ENCODE data around the gene MAP3K12.
"Not testable (repeated sequence)": the region's sequence is repeated elsewhere in the genome, so short reads cannot be mapped to it uniquely, and the experiment has no call there.

The MAP3K12 gene

GRCh38 chr12:53499266-53500141 is at the start of gene MAP3K12:
Gene MAP3K12 (minus strand): TSS chr12:53499458. CDS start chr12:53487391, 12,067 bp downstream.
- peak; percentile 68 for DNase-seq

GRCh38 chr12:53548354-53548753 is 49.1 kb upstream of the MAP3K12 start:
- DNase-seq = not testable (repeated sequence)

- DNase-seq = peak; percentile 75
These were observed 44.3 kb upstream of the MAP3K12 start for GRCh38 chr12:53543539-53543938.

GRCh38 chr12:53539526-53539925 is 40.3 kb upstream of the MAP3K12 start:
- DNase-seq = no peak

- DNase-seq = no peak
These were observed 39.0 kb upstream of the MAP3K12 start for GRCh38 chr12:53538209-53538689.

GRCh38 chr12:53536962-53537361 is 37.7 kb upstream of the MAP3K12 start:
- DNase-seq = no peak

- no peak for DNase-seq
These were observed 34.2 kb upstream of the MAP3K12 start for GRCh38 chr12:53533471-53533870.

- no peak for DNase-seq
These were observed 33.5 kb upstream of the MAP3K12 start for GRCh38 chr12:53532524-53533445.

- DNase-seq = no peak
These were observed 32.8 kb upstream of the MAP3K12 start for GRCh38 chr12:53532021-53532420.

- DNase-seq = peak; percentile 77
These were observed 31.7 kb upstream of the MAP3K12 start for GRCh38 chr12:53530920-53531319.

- DNase-seq = no peak
These were observed 30.8 kb upstream of the MAP3K12 start for GRCh38 chr12:53530061-53530460.

GRCh38 chr12:53524476-53524875 is 25.2 kb upstream of the MAP3K12 start:
- no peak for DNase-seq

- no peak for DNase-seq
These were observed 23.9 kb upstream of the MAP3K12 start for GRCh38 chr12:53523131-53523530.

- DNase-seq = peak; percentile 30
These were observed 19.1 kb upstream of the MAP3K12 start for GRCh38 chr12:53518381-53518780.

- DNase-seq = no peak
These were observed 17.6 kb upstream of the MAP3K12 start for GRCh38 chr12:53516758-53517455.

GRCh38 chr12:53515291-53515680 is 16.0 kb upstream of the MAP3K12 start:
- no peak for DNase-seq

- DNase-seq = no peak
These were observed 15.5 kb upstream of the MAP3K12 start for GRCh38 chr12:53514628-53515290.

- no peak for DNase-seq
These were observed 14.6 kb upstream of the MAP3K12 start for GRCh38 chr12:53513712-53514410.

GRCh38 chr12:53510181-53510812 is 11.0 kb upstream of the MAP3K12 start:
- DNase-seq = no peak

GRCh38 chr12:53508534-53509170 is 9.4 kb upstream of the MAP3K12 start:
- peak; percentile 63 for DNase-seq

GRCh38 chr12:53507603-53507885 is 8.3 kb upstream of the MAP3K12 start:
- no peak for DNase-seq
